NCI-H524 treated with DMSO at 0.1 percent for 48 hours (cell line): ENCODE measurements around the gene TAS2R40.
"Not testable (repeated sequence)": the region's sequence is repeated elsewhere in the genome, so short reads cannot be mapped to it uniquely, and the experiment has no call there.

Source experiments
- DNase-seq: peaks from one replicate; lab custom pipeline; 2025; lab: John Stamatoyannopoulos, UW

TAS2R40 gene

GRCh38 chr7:143221737-143222136, at the start of gene TAS2R40:
TSS of gene TAS2R40 (plus strand) at chr7:143222037. CDS start at chr7:143222079, 42 bp downstream.
- DNase-seq = no peak

GRCh38 chr7:143172354-143172753, 49.5 kb upstream of the TAS2R40 start:
- DNase-seq = peak; percentile 0

DNA sequence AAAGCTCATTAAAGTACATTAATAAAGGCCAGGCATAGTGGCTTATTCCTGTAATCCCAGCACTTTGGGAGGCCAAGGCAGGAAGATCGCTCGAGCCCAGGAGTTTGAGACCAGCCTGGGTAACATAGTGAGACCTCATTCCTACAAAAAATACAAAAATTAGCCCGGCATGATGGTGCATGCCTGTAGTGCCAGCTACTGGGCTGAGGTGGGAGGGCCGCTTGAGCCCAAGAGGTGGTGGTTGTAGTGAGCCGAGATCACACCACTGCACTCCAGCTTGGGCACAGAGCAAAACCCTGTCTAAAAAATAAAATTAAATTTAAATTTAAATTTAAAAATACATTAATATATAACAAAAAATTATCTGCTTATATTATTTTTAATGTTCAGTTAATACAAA, 45.7 kb upstream of the TAS2R40 start:
- DNase-seq = no peak

DNA sequence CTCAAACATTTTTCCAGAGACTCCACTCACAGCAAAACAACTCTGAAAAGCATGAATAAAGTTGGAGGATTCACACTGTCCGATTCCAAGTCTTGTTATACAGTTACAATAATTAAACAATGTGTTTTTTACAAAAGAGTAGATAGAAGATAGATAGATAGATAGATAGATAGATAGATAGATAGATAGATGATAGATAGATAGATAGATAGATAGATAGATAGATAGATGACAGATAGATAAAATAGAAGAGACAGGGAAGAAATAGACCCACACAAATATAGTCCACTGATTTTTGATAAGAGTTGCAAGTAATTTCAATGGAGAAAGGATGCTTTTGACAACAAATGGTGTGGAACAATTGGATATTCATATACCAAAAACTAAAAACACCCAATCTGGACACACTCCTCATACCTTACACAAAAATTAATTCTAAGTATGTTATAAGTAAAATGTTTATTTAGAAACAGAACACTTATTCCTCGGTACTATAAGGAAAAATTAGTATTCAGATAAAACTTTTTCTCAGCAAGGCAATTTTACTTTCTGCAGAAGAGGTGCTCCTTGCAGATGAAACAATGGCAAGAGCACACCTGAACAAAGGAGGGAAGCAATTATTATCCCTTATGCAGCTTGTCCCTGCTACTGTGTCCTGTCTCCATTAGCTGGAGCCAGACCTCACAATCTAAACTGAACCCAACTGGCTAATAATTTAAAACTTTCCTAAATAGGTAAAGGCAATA, 44.3 kb upstream of the TAS2R40 start:
- DNase-seq = no peak

DNA sequence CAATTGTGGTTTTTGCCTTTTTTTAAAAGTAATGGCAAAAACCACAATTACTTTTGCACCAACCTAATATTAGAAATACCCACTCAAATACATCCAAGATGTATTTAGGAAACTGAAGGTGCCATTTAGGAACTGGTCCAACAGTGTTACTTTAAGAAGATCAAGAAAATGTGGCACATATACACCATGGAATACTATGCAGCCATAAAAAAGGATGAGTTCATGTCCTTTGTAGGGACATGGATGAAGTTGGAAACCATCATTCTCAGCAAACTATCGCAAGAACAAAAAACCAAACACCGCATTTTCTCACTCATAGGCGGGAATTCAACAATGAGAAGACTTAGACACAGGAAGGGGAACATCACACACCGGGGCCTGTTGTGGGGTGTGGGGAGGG, 41.1 kb upstream of the TAS2R40 start:
- not testable (repeated sequence) for DNase-seq

DNA sequence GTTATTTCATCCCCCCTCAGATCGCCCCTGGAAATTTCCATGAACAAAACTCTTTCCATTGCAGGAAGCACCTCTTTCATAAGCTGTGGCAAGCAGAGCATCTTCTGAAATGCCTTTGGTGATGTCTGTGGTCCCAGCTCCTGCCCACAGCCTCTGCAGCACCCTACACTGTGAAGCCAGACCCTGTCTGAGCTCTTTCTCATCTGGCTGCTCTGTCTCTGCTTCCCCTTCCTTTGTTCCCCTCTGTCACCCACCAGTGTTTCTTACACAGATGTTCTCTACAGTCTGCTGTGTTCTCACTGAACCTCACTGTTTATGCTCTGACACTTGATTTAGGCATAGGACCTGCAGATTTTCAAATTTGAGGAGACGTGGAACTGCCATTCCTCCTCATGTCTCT, 40.5 kb upstream of the TAS2R40 start:
- DNase-seq = no peak

GRCh38 chr7:143183024-143183423, 38.8 kb upstream of the TAS2R40 start, which contains the start of gene TAS2R39:
TSS of gene TAS2R39 (plus strand) at chr7:143183419. CDS start at chr7:143183419, 0 bp downstream.
- no peak for DNase-seq

DNA sequence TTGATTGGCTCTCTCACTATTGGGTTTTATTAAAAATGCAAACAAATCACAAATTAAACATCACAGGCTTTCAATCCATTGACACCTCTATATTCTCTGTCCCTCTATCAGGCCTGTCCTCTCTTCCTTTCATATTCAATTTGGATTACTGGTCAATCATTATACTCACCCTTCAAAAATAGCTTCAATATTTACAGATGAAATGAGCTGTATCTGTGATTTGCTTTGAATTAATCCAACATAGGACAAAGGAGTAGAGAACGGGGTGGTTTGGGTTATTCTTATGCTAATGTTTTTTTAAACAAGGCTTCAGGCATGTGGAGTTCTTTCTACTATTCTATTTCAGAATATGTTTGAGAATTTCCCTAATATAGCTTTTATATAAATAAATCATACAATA, 36.3 kb upstream of the TAS2R40 start:
- no peak for DNase-seq

GRCh38 chr7:143188994-143189393, 32.8 kb upstream of the TAS2R40 start:
- DNase-seq = no peak

DNA sequence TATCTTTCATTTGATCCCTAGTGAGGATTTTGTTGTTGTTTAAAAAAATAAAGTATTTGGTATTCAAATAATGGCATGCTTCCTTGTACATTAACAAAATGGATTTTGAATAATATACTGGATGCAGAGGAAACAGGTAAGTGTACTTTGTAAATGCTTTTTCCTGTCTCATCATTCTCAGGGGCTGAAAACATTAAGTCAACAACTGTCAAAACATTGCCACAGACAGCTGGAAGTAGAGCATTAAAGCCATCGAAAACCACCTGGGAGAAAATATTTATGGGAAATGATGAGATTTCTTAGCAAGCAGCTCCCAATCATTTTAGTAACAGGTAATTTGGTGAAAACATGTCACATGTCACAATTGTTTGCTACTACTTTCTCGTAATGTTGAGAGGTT, 28.0 kb upstream of the TAS2R40 start:
- no peak for DNase-seq

- no peak for DNase-seq
These were observed 22.8 kb upstream of the TAS2R40 start for GRCh38 chr7:143199040-143199439.

- no peak for DNase-seq
These were observed 19.7 kb upstream of the TAS2R40 start for GRCh38 chr7:143202161-143202560.

- DNase-seq = no peak
These were observed 18.5 kb upstream of the TAS2R40 start for GRCh38 chr7:143203386-143203785.

- DNase-seq = no peak
These were observed 16.1 kb upstream of the TAS2R40 start for GRCh38 chr7:143205560-143206293.

DNA sequence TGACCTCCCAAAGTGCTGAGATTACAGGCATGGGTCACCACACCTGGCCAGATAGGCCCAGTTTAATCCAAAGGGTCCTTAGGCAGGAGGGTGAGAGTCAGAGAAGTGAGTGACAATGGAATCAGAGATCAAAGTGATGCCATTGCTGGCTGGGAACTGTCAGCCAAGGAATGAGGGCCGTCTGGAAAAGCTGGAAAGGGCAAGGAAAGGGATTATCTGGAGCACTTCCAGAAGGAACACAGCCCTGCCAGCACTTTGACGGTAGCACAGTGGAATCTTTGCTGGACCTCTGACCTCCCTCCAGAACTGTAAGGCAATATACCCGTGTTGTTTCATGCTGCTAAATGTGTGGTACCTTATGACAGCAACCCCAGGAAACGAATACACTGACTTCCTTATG, 11.3 kb upstream of the TAS2R40 start:
- DNase-seq = no peak

DNA sequence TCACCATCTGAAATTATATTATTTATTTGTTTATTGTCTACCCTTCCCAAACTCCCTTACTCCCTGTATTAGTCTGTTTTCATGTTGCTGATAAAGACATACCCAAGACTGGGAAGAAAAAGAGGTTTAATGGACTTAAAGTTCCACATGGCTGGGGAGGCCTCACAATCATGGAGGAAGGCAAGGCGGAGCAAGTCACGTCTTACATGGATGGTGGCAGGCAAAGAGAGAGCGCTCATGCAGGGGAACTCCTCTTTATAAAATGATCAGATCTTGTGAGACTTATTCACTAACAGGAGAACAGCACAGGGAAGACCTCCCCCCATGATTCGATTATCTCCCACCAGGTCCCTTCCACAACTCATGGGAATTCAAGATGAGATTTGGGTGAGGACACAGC, 8.4 kb upstream of the TAS2R40 start:
- DNase-seq = not testable (repeated sequence)

- DNase-seq = peak; percentile 64
These were observed 6.8 kb upstream of the TAS2R40 start for GRCh38 chr7:143214789-143215679.

DNA sequence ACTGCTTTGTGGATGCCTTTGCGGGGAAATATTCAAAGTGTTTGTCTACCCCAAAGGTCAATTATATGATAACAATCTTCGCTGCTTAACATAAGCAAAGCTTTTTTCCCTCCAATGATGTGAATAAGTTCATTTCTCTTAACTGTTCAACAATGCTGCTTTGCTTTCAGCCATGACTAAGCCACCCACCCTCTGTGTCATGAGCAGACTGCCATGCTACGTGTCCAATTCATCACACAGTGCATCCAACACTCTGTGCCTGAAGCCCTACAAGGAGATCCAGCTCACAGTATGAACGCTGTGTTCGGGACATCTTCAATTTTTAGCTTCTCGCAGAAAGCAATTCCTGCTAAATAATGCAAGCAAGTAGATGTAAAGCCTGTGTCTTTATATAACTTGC, 5.7 kb upstream of the TAS2R40 start:
- DNase-seq = no peak

DNA sequence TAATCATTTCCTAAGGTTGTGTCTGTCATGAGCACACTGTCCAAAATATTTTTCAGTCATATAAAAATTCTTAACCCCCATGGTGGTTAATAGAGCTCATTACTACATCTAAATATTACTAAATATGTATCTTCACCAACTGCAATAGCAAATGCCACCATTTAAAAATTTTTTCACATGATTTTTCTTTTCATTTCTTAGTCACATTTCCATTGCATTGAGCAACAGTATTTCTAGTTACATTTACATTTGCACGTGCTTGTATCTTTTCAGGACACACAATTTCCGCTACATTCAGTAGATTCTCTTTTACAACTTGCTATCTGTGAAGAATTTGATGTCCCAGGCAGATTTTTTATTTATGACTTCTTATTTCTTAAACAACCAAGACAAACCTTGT, 5.2 kb upstream of the TAS2R40 start:
- no peak for DNase-seq

GRCh38 chr7:143217806-143218205, 4.0 kb upstream of the TAS2R40 start:
- peak; percentile 80 for DNase-seq

GRCh38 chr7:143221286-143221685, 551 bp upstream of the TAS2R40 start:
- no peak for DNase-seq

- no peak for DNase-seq
These were observed 945 bp downstream of the TAS2R40 start for GRCh38 chr7:143222782-143223181.
